SK-N-SH (cell line): Measurements from ENCODE around the gene CPNE4. TPM values are rescaled to one million over a fixed set of nuclear protein-coding genes. Genes with fewer than 3 reads are reported as not detected.

ENCODE experiments used
- CTCF ChIA-PET: fragments of 300-600, 350-600 bp; formaldehyde crosslinking; extraction: SDS; loops from one replicate; lab custom pipeline; 2021; lab: Yijun Ruan, JAX
- POLR2A ChIA-PET: fragments of 350-600 bp; sonication (Branson Sonifier 250); formaldehyde crosslinking; extraction: SDS; loops from one replicate; lab custom pipeline; 2020; ENCODE audit warnings: antibody characterized with exemption, inconsistent platforms; lab: Yijun Ruan, JAX
- DNase-seq: peaks from one replicate; pipeline ENCODE4 v3.0.0; 2012
- H2AFZ ChIP-seq: fragments of 200-600 bp; sonication (generic); 2 replicates; pipeline ENCODE4 v1.8.1; 2016; ENCODE audit warnings: antibody characterized with exemption, mild to moderate bottlenecking, low read depth
- H3F3A ChIP-seq: fragments of 200-600 bp; sonication (generic); replicated peaks from 2 replicates; pipeline ENCODE3; 2016; ENCODE audit warnings: antibody characterized with exemption, mild to moderate bottlenecking; ENCODE audit not compliant: insufficient read depth
- H3K27ac ChIP-seq, 2 experiments: fragments of 200-500 bp in 1 of 2; fragments of 200-600 bp in 1 of 2; sonication (Bioruptor generic) in 1 of 2; sonication (generic), shearing (Covaris generic) in 1 of 2; 2 replicates each; pipeline versions ENCODE4 v1.5.1 to v1.6.1; 2014 to 2016; ENCODE audit warnings: low read depth in 2 of 2, inconsistent platforms in 1 of 2, low read length in 1 of 2, mild to moderate bottlenecking in 1 of 2, mixed read lengths in 1 of 2
- H3K27me3 ChIP-seq: fragments of 200-600 bp; sonication (generic), shearing (Covaris generic); 2 replicates; pipeline ENCODE4 v1.6.1; 2016; ENCODE audit warnings: mixed run types; ENCODE audit not compliant: insufficient read depth
- H3K36me3 ChIP-seq, 2 experiments: fragments of 200-500 bp in 1 of 2; fragments of 200-600 bp in 1 of 2; sonication (Bioruptor generic) in 1 of 2; sonication (generic) in 1 of 2; replicated peaks in 1 of 2; 2 replicates each; pipeline versions ENCODE3 to v1.5.1; 2014 to 2016; ENCODE audit warnings: low read length in 1 of 2, mild to moderate bottlenecking in 1 of 2; ENCODE audit not compliant: insufficient read depth in 2 of 2, control insufficient read depth in 1 of 2
- H3K4me1 ChIP-seq, 2 experiments: fragments of 200-500 bp in 1 of 2; fragments of 200-600 bp in 1 of 2; sonication (Bioruptor generic) in 1 of 2; sonication (generic), shearing (Covaris generic) in 1 of 2; 2 replicates each; pipeline versions ENCODE4 v1.5.1 to v1.6.1; 2014 to 2016; ENCODE audit warnings: low read depth in 1 of 2, low read length in 1 of 2, mixed run types in 1 of 2; ENCODE audit not compliant: insufficient read depth in 2 of 2, control insufficient read depth in 1 of 2
- H3K4me2 ChIP-seq: fragments of 200-600 bp; sonication (generic), shearing (Covaris generic); 2 replicates; pipeline ENCODE4 v1.6.1; 2017; ENCODE audit warnings: mixed run types
- H3K4me3 ChIP-seq, 2 experiments: fragments of 200-500 bp in 1 of 2; fragments of 200-600 bp in 1 of 2; sonication (Bioruptor generic) in 1 of 2; sonication (generic), shearing (Covaris generic) in 1 of 2; 2 replicates each; pipeline versions ENCODE4 v1.5.1 to v1.8.1; 2014 to 2016; ENCODE audit warnings: low read depth in 2 of 2, inconsistent platforms in 1 of 2, low read length in 1 of 2, mild to moderate bottlenecking in 1 of 2, mixed read lengths in 1 of 2, moderate library complexity in 1 of 2
- H3K79me2 ChIP-seq: fragments of 200-600 bp; sonication (generic); 2 replicates; pipeline ENCODE4 v1.8.1; 2017; ENCODE audit warnings: mild to moderate bottlenecking; ENCODE audit not compliant: insufficient read depth
- H3K9ac ChIP-seq: fragments of 200-600 bp; sonication (generic); 2 replicates; pipeline ENCODE4 v1.6.1; 2017; ENCODE audit warnings: mixed run types
- H3K9me2 ChIP-seq: fragments of 200-600 bp; sonication (generic); 2 replicates; pipeline ENCODE4 v1.6.1; 2017; ENCODE audit warnings: mixed run types
- H3K9me3 ChIP-seq: fragments of 200-600 bp; sonication (generic); 2 replicates; pipeline ENCODE4 v1.6.1; 2017; ENCODE audit warnings: mixed run types, mild to moderate bottlenecking, moderate library complexity
- H4K20me1 ChIP-seq: fragments of 200-600 bp; sonication (generic); 2 replicates; pipeline ENCODE4 v1.6.1; 2017; ENCODE audit warnings: mild to moderate bottlenecking, mixed run types; ENCODE audit not compliant: insufficient read depth
- CHD2 ChIP-seq: fragments of 150-350 bp; IDR thresholded peaks from 2 replicates; pipeline ENCODE4 v1.6.1; 2018; ENCODE audit warnings: low read length; ENCODE audit not compliant: partially characterized antibody
- ELF1 ChIP-seq: IDR thresholded peaks from 2 replicates; pipeline ENCODE4 v1.4.0; 2012
- EZH2phosphoT487 ChIP-seq: fragments of 200-600 bp; sonication (generic); IDR thresholded peaks from 2 replicates; pipeline ENCODE4 v1.6.1; 2017; ENCODE audit warnings: low read depth, mixed run types, mild to moderate bottlenecking, antibody characterized with exemption, moderate library complexity, borderline replicate concordance
- FOXM1 ChIP-seq: IDR thresholded peaks from 2 replicates; pipeline ENCODE4 v1.4.0; 2012; ENCODE audit warnings: low read depth, mild to moderate bottlenecking
- GABPA ChIP-seq: IDR thresholded peaks from 2 replicates; pipeline ENCODE4 v1.4.0; 2012; ENCODE audit warnings: low read depth, mild to moderate bottlenecking
- GATA2 ChIP-seq: sonication (generic); formaldehyde crosslinking; IDR thresholded peaks from 2 replicates; pipeline ENCODE4 v1.5.0; 2020; ENCODE audit warnings: mild to moderate bottlenecking, missing genetic modification reagents
- JUND ChIP-seq: IDR thresholded peaks from 2 replicates; pipeline ENCODE4 v1.4.0; 2012
- MEF2A ChIP-seq: IDR thresholded peaks from 2 replicates; pipeline ENCODE4 v1.4.0; 2012; ENCODE audit warnings: low read depth, borderline replicate concordance
- MXI1 ChIP-seq: IDR thresholded peaks from 2 replicates; pipeline ENCODE4 v1.6.1; 2012; ENCODE audit warnings: mild to moderate bottlenecking, low read depth, low read length, improper control_type of control experiment
- NFIC ChIP-seq: IDR thresholded peaks from 2 replicates; pipeline ENCODE4 v1.4.0; 2012; ENCODE audit warnings: borderline replicate concordance
- NRF1 ChIP-seq: IDR thresholded peaks from 2 replicates; pipeline ENCODE4 v1.6.1; 2012; ENCODE audit warnings: low read depth, mild to moderate bottlenecking, low read length
- PBX3 ChIP-seq: IDR thresholded peaks from 2 replicates; pipeline ENCODE4; 2012
- POLR2AphosphoS5 ChIP-seq: IDR thresholded peaks from 2 replicates; pipeline ENCODE4 v1.6.1; 2012; ENCODE audit warnings: low read depth, low read length
- RAD21 ChIP-seq: IDR thresholded peaks from 2 replicates; pipeline ENCODE4 v1.6.1; 2012; ENCODE audit warnings: mild to moderate bottlenecking, low read length
- RCOR1 ChIP-seq: fragments of 150-350 bp; IDR thresholded peaks from 2 replicates; pipeline ENCODE4 v1.6.1; 2017; ENCODE audit warnings: antibody characterized with exemption, low read length
- RFX5 ChIP-seq: IDR thresholded peaks from 2 replicates; pipeline ENCODE4 v1.6.1; 2012; ENCODE audit warnings: mild to moderate bottlenecking, improper control_type of control experiment, low read length
- RXRA ChIP-seq: IDR thresholded peaks from 2 replicates; pipeline ENCODE4 v1.4.0; 2012; ENCODE audit warnings: low read depth, mild to moderate bottlenecking, borderline replicate concordance
- SIN3A ChIP-seq: IDR thresholded peaks from 2 replicates; pipeline ENCODE4 v1.6.1; 2012; ENCODE audit warnings: low read depth, mild to moderate bottlenecking, low read length, moderate library complexity, borderline replicate concordance
- USF2 ChIP-seq: fragments of 150-350 bp; IDR thresholded peaks from 2 replicates; pipeline ENCODE4 v1.6.1; 2017; ENCODE audit warnings: antibody characterized with exemption, low read length, low read depth, borderline replicate concordance
- YY1 ChIP-seq: IDR thresholded peaks from 2 replicates; pipeline ENCODE4 v1.4.0; 2012; ENCODE audit warnings: low read depth, mild to moderate bottlenecking
- WGBS: methylation state at CpG from one replicate; pipeline ENCODE4 v1.1.6; 2017; ENCODE audit warnings: low lambda C conversion rate; 5-methylcytosine and 5-hydroxymethylcytosine counted together
- polyA plus RNA-seq, 3 experiments: library from polyadenylated mRNA; depleted of rRNA; stranded (reverse); fragments of >200 nt; gene quantifications; 2 replicates each; pipeline ENCODE4 v1.2.3, GENCODE V29; 2012
- TF ChIP-seq, protein P1 (sequence below): IDR thresholded peaks from 2 replicates; pipeline ENCODE4 v1.4.0; 2012; ENCODE audit warnings: low read depth
- TF ChIP-seq, protein P2 (sequence below): IDR thresholded peaks from 2 replicates; pipeline ENCODE4 v1.6.1; 2012; ENCODE audit warnings: mild to moderate bottlenecking, low read depth, low read length, moderate library complexity

Gene CPNE4
- polyA plus RNA-seq, 1 of the 3 experiments (the other 2 are of a cell fraction) = not detected

GRCh38 chr3:131723343-131723742 lies 311.5 kb downstream of the CPNE4 start:
- WGBS = 64% methylated on average over 5 of the region's 5 CpGs
- Histone ChIP-seq H3K9me2 (no peaks in the 10 kb centered on the region), H3K79me2 (no peaks in the 10 kb centered on the region)
- TF ChIP-seq PBX3 = no peak
- no peak for TF ChIP-seq GABPA
- TF ChIP-seq CHD2 = no peak
- TF ChIP-seq ELF1 = no peak
- no peak for TF ChIP-seq NRF1
- no peak for TF ChIP-seq EZH2phosphoT487
- TF ChIP-seq YY1 = no peak
- TF ChIP-seq MXI1 = no peak
- TF ChIP-seq, all 33 proteins: peak for 0
- Histone ChIP-seq H3K9me3 (no peaks in the 10 kb centered on the region), H2AFZ (no peak overlapping the region), H3K27me3 (no peaks in the 10 kb centered on the region), H3K9ac (no peak overlapping the region), H3K4me2 (no peak overlapping the region), H3K27ac (no peak overlapping the region), H4K20me1 (no peaks in the 10 kb centered on the region), H3K36me3 (no peaks in the 10 kb centered on the region), H3F3A (no peaks in the 10 kb centered on the region), H3K4me3 (no peak overlapping the region), H3K4me1 (no peaks in the 10 kb centered on the region; a peak in 1 of 4 replicates)
- ChIA-PET POLR2A (no interaction called here), CTCF (interaction anchor here (0.6 to 1.3 kb wide), 2 partner anchors 11 to 155 kb away, joined by 3 read pairs; no protein-coding TSS in a partner anchor)
- no peak for DNase-seq

GRCh38 chr3:131717493-131717892 lies 317.3 kb downstream of the CPNE4 start:
- 71% methylated on average over 7 of the region's 7 CpGs for WGBS
- POLR2A ChIA-PET = no interaction called here
- no peak for TF ChIP-seq GABPA
- no peak for TF ChIP-seq JUND
- TF ChIP-seq, protein P1, sequence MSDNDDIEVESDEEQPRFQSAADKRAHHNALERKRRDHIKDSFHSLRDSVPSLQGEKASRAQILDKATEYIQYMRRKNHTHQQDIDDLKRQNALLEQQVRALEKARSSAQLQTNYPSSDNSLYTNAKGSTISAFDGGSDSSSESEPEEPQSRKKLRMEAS = no peak
- TF ChIP-seq GATA2 (CRISPR knock-in tag) = no peak
- no peak for TF ChIP-seq CHD2
- no peak for TF ChIP-seq NFIC
- TF ChIP-seq RAD21 = no peak
- TF ChIP-seq, protein P2, sequence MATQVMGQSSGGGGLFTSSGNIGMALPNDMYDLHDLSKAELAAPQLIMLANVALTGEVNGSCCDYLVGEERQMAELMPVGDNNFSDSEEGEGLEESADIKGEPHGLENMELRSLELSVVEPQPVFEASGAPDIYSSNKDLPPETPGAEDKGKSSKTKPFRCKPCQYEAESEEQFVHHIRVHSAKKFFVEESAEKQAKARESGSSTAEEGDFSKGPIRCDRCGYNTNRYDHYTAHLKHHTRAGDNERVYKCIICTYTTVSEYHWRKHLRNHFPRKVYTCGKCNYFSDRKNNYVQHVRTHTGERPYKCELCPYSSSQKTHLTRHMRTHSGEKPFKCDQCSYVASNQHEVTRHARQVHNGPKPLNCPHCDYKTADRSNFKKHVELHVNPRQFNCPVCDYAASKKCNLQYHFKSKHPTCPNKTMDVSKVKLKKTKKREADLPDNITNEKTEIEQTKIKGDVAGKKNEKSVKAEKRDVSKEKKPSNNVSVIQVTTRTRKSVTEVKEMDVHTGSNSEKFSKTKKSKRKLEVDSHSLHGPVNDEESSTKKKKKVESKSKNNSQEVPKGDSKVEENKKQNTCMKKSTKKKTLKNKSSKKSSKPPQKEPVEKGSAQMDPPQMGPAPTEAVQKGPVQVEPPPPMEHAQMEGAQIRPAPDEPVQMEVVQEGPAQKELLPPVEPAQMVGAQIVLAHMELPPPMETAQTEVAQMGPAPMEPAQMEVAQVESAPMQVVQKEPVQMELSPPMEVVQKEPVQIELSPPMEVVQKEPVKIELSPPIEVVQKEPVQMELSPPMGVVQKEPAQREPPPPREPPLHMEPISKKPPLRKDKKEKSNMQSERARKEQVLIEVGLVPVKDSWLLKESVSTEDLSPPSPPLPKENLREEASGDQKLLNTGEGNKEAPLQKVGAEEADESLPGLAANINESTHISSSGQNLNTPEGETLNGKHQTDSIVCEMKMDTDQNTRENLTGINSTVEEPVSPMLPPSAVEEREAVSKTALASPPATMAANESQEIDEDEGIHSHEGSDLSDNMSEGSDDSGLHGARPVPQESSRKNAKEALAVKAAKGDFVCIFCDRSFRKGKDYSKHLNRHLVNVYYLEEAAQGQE = no peak
- no peak for TF ChIP-seq MEF2A
- TF ChIP-seq POLR2AphosphoS5 = no peak
- no peak for TF ChIP-seq RFX5
- TF ChIP-seq EZH2phosphoT487 = no peak
- TF ChIP-seq PBX3 = no peak
- no peak for TF ChIP-seq FOXM1
- no peak for TF ChIP-seq RXRA
- no peak for TF ChIP-seq NRF1
- no peak for TF ChIP-seq RCOR1
- TF ChIP-seq USF2 = no peak
- no peak for TF ChIP-seq SIN3A

More at GRCh38 chr3:131717493-131717892, 317.3 kb downstream of the CPNE4 start:
- no peak overlapping the region for H2AFZ ChIP-seq
- CTCF ChIA-PET = no interaction called here
- H3K27ac ChIP-seq = no peak overlapping the region
- DNase-seq = no peak
- H3K4me1 ChIP-seq = peaks cover 0 to 5% of the 10 kb centered on the region in 2 experiments; a peak in 2 of 4 replicates
- H3F3A ChIP-seq = no peaks in the 10 kb centered on the region
- no peaks in the 10 kb centered on the region for H3K9me3 ChIP-seq
- no peaks in the 10 kb centered on the region for H3K27me3 ChIP-seq
- H3K9me2 ChIP-seq = no peaks in the 10 kb centered on the region
- H3K4me2 ChIP-seq = no peak overlapping the region
- H3K4me3 ChIP-seq = no peak overlapping the region
- H3K36me3 ChIP-seq = no peaks in the 10 kb centered on the region
- H3K79me2 ChIP-seq = no peaks in the 10 kb centered on the region
- H4K20me1 ChIP-seq = no peaks in the 10 kb centered on the region
- H3K9ac ChIP-seq = no peak overlapping the region
